ENCODE measurements around the gene IQSEC1.

The IQSEC1 gene

DNA sequence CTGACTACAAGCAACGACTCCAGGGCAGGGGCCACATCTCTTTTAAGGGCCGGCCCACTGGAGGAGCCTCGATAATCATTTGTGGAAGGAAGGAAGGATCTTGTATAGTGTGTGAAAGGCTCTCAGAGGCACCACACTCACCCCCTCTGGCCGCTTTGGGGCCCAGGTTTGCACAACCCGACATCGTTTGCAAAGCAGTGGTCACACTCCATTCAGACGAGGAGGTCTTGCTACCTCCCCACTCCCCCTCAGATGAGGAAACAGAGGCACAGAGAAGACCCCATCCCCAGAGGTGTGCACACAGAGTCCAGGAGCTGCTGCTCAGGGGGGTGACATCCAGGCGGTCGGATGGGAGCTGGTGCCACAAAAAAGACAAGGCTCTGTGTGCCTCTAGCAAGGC is 29.6 kb downstream of the IQSEC1 start:
- TF ChIP-seq POLR2AphosphoS5 (IDR thresholded peaks at IDR 0.05; ENCODE audit: low read depth, low read length): no peak
- TF ChIP-seq TAF1 (IDR thresholded peaks at IDR 0.05; ENCODE audit: borderline replicate concordance, insufficient read depth, low read length): no peak
- no peak for TF ChIP-seq FOXP2 (optimal IDR thresholded peaks at IDR 0.05; ENCODE audit: borderline replicate concordance, extremely low read depth, extremely low read length, insufficient read depth)
- TF ChIP-seq, protein P1, sequence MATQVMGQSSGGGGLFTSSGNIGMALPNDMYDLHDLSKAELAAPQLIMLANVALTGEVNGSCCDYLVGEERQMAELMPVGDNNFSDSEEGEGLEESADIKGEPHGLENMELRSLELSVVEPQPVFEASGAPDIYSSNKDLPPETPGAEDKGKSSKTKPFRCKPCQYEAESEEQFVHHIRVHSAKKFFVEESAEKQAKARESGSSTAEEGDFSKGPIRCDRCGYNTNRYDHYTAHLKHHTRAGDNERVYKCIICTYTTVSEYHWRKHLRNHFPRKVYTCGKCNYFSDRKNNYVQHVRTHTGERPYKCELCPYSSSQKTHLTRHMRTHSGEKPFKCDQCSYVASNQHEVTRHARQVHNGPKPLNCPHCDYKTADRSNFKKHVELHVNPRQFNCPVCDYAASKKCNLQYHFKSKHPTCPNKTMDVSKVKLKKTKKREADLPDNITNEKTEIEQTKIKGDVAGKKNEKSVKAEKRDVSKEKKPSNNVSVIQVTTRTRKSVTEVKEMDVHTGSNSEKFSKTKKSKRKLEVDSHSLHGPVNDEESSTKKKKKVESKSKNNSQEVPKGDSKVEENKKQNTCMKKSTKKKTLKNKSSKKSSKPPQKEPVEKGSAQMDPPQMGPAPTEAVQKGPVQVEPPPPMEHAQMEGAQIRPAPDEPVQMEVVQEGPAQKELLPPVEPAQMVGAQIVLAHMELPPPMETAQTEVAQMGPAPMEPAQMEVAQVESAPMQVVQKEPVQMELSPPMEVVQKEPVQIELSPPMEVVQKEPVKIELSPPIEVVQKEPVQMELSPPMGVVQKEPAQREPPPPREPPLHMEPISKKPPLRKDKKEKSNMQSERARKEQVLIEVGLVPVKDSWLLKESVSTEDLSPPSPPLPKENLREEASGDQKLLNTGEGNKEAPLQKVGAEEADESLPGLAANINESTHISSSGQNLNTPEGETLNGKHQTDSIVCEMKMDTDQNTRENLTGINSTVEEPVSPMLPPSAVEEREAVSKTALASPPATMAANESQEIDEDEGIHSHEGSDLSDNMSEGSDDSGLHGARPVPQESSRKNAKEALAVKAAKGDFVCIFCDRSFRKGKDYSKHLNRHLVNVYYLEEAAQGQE (IDR thresholded peaks at IDR 0.05; ENCODE audit: insufficient read depth in 1 of 2, low read depth in 2 of 2, low read length in 2 of 2): no peak
- no peak for TF ChIP-seq SIN3A (IDR thresholded peaks at IDR 0.05; ENCODE audit: borderline replicate concordance, insufficient read depth, low read length)

DNA sequence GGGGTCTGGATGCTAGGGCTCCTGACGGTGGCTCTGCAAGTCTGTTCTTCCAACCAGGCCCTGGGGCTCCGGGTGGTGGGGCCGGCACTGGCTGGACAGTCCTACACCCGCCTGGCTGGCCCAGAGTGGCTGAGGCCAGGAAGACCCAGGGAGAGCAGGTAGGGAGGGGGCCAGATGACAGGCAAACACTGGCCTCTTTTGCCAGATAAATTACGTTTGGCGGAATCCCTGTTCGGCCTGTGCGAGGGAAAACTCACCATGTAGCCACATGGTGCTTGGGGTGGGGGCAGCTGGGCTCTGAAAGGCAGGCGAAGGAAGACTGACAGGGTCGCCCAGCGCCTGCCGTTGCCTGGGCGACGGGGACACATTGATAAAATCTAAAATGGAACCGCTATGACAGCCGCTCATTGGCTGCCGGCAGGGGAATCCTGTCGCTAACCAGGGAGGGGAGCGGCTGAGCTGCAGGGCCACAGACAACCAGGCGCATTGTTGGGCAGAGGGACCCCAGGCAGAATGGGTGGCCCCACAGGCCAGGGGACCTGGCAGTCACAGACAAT is 30.4 kb downstream of the IQSEC1 start:
- TF ChIP-seq, protein P1 (IDR thresholded peaks at IDR 0.05; ENCODE audit: insufficient read depth in 1 of 2, low read depth in 2 of 2, low read length in 2 of 2): no peak
- TF ChIP-seq POLR2AphosphoS5 (IDR thresholded peaks at IDR 0.05; ENCODE audit: low read depth, low read length) (no peak), FOXP2 (optimal IDR thresholded peaks at IDR 0.05; ENCODE audit: borderline replicate concordance, extremely low read depth, extremely low read length, insufficient read depth) (no peak), SIN3A (IDR thresholded peaks at IDR 0.05; ENCODE audit: borderline replicate concordance, insufficient read depth, low read length) (no peak), TAF1 (IDR thresholded peaks at IDR 0.05; ENCODE audit: borderline replicate concordance, insufficient read depth, low read length) (no peak)

DNA sequence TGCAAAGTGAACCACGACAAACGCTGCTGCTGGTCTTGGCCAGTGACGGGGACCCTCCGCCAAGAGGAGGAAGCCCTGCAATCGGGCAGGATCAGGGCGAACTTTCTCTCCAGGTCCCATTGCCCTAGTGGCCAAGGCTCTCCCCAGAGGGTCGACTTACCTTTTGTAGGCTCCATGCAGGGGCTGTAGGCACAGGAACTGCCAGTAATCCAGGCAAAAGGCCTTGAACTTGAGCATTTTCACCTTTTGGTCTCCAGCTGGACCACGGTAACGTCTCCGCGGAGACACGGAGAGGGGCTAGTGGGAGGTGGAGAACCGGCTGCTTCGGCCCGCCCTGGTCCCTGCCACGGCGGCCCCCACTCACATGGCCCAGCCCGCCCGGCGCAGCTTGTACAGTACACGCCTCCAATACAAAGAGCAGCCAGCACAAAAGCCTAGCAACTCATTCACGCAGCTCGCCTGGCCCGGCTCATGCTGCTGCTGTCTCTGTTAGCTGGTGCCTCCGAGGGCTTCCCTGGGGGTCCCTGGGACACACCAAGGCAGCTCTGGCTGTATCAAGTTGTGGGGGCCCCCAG is 31.0 kb downstream of the IQSEC1 start:
- no peak for TF ChIP-seq TAF1 (IDR thresholded peaks at IDR 0.05; ENCODE audit: borderline replicate concordance, insufficient read depth, low read length)
- TF ChIP-seq POLR2AphosphoS5 (IDR thresholded peaks at IDR 0.05; ENCODE audit: low read depth, low read length): no peak
- TF ChIP-seq SIN3A (IDR thresholded peaks at IDR 0.05; ENCODE audit: borderline replicate concordance, insufficient read depth, low read length): no peak
- TF ChIP-seq FOXP2 (optimal IDR thresholded peaks at IDR 0.05; ENCODE audit: borderline replicate concordance, extremely low read depth, extremely low read length, insufficient read depth): no peak
- TF ChIP-seq, protein P1 (IDR thresholded peaks at IDR 0.05; ENCODE audit: insufficient read depth in 1 of 2, low read depth in 2 of 2, low read length in 2 of 2): no peak

DNA sequence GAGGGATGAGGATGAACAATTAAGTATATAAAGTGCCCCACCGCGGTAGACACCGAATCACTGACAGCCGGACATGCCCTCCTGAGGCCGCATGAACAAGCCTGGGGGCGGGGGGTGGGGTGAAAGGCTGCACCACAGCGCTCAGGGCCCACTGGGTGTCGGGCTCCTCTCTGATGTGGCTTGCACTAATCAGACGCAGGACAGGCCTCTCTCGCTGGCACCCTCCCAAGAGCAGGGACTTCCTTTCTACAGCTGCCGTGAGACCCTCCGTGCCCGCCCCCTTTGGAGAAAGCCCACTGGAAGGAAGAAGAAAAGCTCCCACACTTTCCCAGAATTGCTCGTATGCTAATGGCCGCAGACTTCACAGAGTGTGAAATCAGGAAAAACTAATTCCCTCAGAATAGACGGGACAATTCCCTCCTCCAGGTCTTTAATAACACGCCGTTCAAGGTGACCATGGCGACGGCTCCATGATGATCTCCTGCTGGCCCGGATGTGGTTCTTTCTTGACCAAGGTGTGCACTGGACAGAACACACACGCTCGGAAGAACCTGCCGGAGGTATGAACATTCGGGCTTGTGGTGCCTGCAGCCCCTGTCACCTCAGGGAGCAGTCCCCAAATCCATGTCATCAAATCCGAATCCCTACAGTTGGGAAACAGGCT is 32.0 kb downstream of the IQSEC1 start:
- no peak for TF ChIP-seq SIN3A (IDR thresholded peaks at IDR 0.05; ENCODE audit: borderline replicate concordance, insufficient read depth, low read length)
- TF ChIP-seq, protein P1 (IDR thresholded peaks at IDR 0.05; ENCODE audit: insufficient read depth in 1 of 2, low read depth in 2 of 2, low read length in 2 of 2): no peak
- TF ChIP-seq TAF1 (IDR thresholded peaks at IDR 0.05; ENCODE audit: borderline replicate concordance, insufficient read depth, low read length): no peak
- no peak for TF ChIP-seq POLR2AphosphoS5 (IDR thresholded peaks at IDR 0.05; ENCODE audit: low read depth, low read length)
- no peak for TF ChIP-seq FOXP2 (optimal IDR thresholded peaks at IDR 0.05; ENCODE audit: borderline replicate concordance, extremely low read depth, extremely low read length, insufficient read depth)
